ENCODE data around the gene ADARB2.

Gene ADARB2

DNA sequence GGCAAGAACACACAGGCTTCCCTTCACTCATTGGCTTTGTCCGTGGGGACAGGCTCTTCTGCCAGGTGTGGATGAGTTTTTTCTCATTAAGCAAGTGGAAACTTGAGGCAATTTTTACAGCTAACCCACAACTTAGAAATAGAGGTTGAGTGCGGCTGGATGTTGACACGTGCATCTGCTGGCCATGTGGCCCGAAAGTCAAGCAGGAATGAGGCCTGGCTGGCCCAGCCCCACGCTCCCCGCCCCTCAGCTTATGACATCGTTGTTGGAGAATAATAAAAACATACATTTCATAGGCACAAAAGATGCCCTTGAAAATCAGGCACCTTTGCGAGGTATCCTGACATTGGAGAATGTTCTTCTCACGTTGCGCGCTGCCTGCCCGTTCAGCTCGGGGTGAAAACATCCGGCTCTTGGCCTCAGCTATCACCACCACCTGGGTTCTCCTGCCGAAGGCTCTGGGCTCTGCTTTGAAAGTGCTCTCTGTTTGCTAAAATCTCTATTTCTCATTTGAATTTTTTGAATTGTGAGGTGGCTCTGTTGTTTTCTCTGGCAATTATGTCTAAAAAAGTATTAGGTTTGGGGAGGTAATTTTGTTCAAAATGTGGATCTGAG is 370.4 kb downstream of the ADARB2 start:
- Histone ChIP-seq H3K23ac (ENCODE audit: low read depth, low read length, poor library complexity) (no peak overlapping the region), H3K18ac (ENCODE audit: low read length) (no peak overlapping the region), H3K79me1 (ENCODE audit: low read depth, low read length) (no peaks in the 10 kb centered on the region), H2AFZ (ENCODE audit: low read length) (no peak overlapping the region), H3K9ac (ENCODE audit: low read depth, low read length, poor library complexity) (no peak overlapping the region), H4K91ac (ENCODE audit: low read depth, low read length, poor library complexity) (no peak overlapping the region), H3K27me3 (ENCODE audit: control insufficient read depth in 3 of 3, insufficient read depth in 3 of 3, low read depth in 1 of 3, low read length in 3 of 3) (no peaks in the 10 kb centered on the region), H2BK5ac (ENCODE audit: low read length) (no peak overlapping the region), H3K4ac (ENCODE audit: low read length) (no peak overlapping the region), H2BK12ac (ENCODE audit: low read length) (no peak overlapping the region), H2AK5ac (ENCODE audit: low read depth, low read length) (no peak overlapping the region), H3K4me1 (ENCODE audit: control insufficient read depth in 2 of 2, insufficient read depth in 1 of 2, low read depth in 1 of 2, low read length in 2 of 2) (peaks cover 0 to 4% of the 10 kb centered on the region in 2 donors), H3K9me3 (replicated peaks in 1 of 2; ENCODE audit: control insufficient read depth in 2 of 2, insufficient read depth in 1 of 2, low read depth in 1 of 2, low read length in 2 of 2) (no peaks in the 10 kb centered on the region), H3K36me3 (replicated peaks in 1 of 2; ENCODE audit: control insufficient read depth in 2 of 2, insufficient read depth in 2 of 2, low read length in 2 of 2) (no peaks in the 10 kb centered on the region), H3K27ac (replicated peaks; ENCODE audit: low read length) (no peak overlapping the region), H4K8ac (ENCODE audit: low read depth, low read length) (no peak overlapping the region), H3K4me2 (ENCODE audit: insufficient read depth, low read length, poor library complexity, severe bottlenecking) (no peak overlapping the region), H3K14ac (ENCODE audit: low read length) (no peak overlapping the region), H3K4me3 (ENCODE audit: low read length in 2 of 2) (no peak overlapping the region), H2BK15ac (ENCODE audit: low read length) (no peak overlapping the region), H2BK120ac (ENCODE audit: low read depth, low read length) (no peak overlapping the region)
- no peak for DNase-seq (ENCODE audit: low spot score)
- WGBS, 2 donors (ENCODE audit: extremely low coverage in 2 of 2, insufficient read length in 2 of 2, insufficient replicate concordance in 1 of 2) = no CpG with 5 or more reads among the region's 15 CpGs

DNA sequence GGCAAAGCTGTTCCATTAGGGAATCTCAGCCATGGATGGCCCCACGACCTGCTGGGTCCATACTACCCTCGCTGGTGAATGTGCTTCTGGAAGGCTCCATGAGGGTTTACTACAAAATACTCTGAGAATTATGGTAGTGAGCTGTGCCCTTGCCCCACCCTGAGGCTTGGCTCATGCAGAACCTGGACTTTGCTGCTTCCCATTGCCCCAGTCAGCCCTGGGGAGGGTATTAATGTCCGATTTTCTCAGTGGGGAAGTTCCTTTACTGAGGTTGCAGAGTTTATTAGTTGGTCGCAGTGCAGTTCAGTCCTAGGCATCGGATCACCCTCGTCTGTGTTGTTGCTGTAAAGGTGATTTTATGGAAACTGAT is 371.0 kb downstream of the ADARB2 start:
- Histone ChIP-seq H3K27me3 (ENCODE audit: control insufficient read depth in 3 of 3, insufficient read depth in 3 of 3, low read depth in 1 of 3, low read length in 3 of 3) (no peaks in the 10 kb centered on the region), H4K8ac (ENCODE audit: low read depth, low read length) (no peak overlapping the region), H3K23ac (ENCODE audit: low read depth, low read length, poor library complexity) (no peak overlapping the region), H3K36me3 (replicated peaks in 1 of 2; ENCODE audit: control insufficient read depth in 2 of 2, insufficient read depth in 2 of 2, low read length in 2 of 2) (no peaks in the 10 kb centered on the region), H2BK5ac (ENCODE audit: low read length) (no peak overlapping the region), H3K27ac (replicated peaks; ENCODE audit: low read length) (no peak overlapping the region), H3K4me2 (ENCODE audit: insufficient read depth, low read length, poor library complexity, severe bottlenecking) (no peak overlapping the region), H2AK5ac (ENCODE audit: low read depth, low read length) (no peak overlapping the region), H3K14ac (ENCODE audit: low read length) (no peak overlapping the region), H3K4me1 (ENCODE audit: control insufficient read depth in 2 of 2, insufficient read depth in 1 of 2, low read depth in 1 of 2, low read length in 2 of 2) (peaks cover 0 to 4% of the 10 kb centered on the region in 2 donors), H3K4ac (ENCODE audit: low read length) (no peak overlapping the region), H3K4me3 (ENCODE audit: low read length in 2 of 2) (no peak overlapping the region), H2AFZ (ENCODE audit: low read length) (no peak overlapping the region), H3K79me1 (ENCODE audit: low read depth, low read length) (no peaks in the 10 kb centered on the region), H3K18ac (ENCODE audit: low read length) (no peak overlapping the region), H3K9ac (ENCODE audit: low read depth, low read length, poor library complexity) (no peak overlapping the region), H2BK12ac (ENCODE audit: low read length) (no peak overlapping the region), H3K9me3 (replicated peaks in 1 of 2; ENCODE audit: control insufficient read depth in 2 of 2, insufficient read depth in 1 of 2, low read depth in 1 of 2, low read length in 2 of 2) (no peaks in the 10 kb centered on the region), H2BK15ac (ENCODE audit: low read length) (no peak overlapping the region), H4K91ac (ENCODE audit: low read depth, low read length, poor library complexity) (no peak overlapping the region), H2BK120ac (ENCODE audit: low read depth, low read length) (no peak overlapping the region)
- no peak for DNase-seq (ENCODE audit: low spot score)
- WGBS, 2 donors (ENCODE audit: extremely low coverage in 2 of 2, insufficient read length in 2 of 2, insufficient replicate concordance in 1 of 2) = no CpG with 5 or more reads among the region's 6 CpGs

DNA sequence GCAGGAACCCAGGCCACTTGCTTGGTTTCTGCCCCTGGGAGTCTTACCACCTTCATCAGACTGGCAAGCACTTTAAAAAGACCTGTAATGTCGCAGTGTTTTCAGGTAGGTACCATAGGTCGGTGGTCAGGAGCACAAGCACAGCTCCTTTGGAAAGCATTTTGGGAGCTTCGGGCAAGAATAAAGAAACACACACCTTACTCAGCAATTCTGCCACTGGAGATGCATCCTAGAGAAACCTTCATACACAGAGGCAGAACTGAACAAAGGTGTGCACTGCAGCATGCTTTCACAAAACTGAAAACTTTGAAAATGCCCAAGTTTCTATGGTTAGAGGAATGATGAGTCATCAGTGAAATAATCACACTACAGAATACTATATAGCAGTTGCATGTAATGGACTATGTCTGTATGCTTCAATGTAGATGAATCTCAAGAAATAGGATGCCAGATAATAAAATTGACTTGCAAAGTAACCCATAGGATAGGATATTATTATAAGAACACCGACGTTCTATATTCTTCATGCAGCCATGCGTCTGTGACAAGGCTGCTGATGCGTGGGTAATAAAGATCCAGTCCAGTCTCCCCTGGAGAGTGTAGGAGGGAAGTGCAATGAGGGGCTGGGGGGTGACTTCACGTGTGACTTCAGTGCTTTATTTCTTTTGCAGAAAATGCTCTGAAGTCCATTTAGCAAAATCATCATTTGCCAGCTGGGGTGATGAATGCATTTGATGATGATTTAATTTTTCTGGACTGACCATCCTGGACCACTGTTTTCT is 371.6 kb downstream of the ADARB2 start:
- Histone ChIP-seq H3K9me3 (replicated peaks in 1 of 2; ENCODE audit: control insufficient read depth in 2 of 2, insufficient read depth in 1 of 2, low read depth in 1 of 2, low read length in 2 of 2) (no peaks in the 10 kb centered on the region), H4K91ac (ENCODE audit: low read depth, low read length, poor library complexity) (no peak overlapping the region), H3K27ac (replicated peaks; ENCODE audit: low read length) (no peak overlapping the region), H2BK120ac (ENCODE audit: low read depth, low read length) (no peak overlapping the region), H3K27me3 (ENCODE audit: control insufficient read depth in 3 of 3, insufficient read depth in 3 of 3, low read depth in 1 of 3, low read length in 3 of 3) (no peaks in the 10 kb centered on the region), H3K9ac (ENCODE audit: low read depth, low read length, poor library complexity) (no peak overlapping the region), H2BK15ac (ENCODE audit: low read length) (no peak overlapping the region), H3K4ac (ENCODE audit: low read length) (no peak overlapping the region), H3K79me1 (ENCODE audit: low read depth, low read length) (no peaks in the 10 kb centered on the region), H3K4me1 (ENCODE audit: control insufficient read depth in 2 of 2, insufficient read depth in 1 of 2, low read depth in 1 of 2, low read length in 2 of 2) (peaks cover under 1 to 8% of the 10 kb centered on the region in 2 donors), H2AK5ac (ENCODE audit: low read depth, low read length) (no peak overlapping the region), H3K36me3 (replicated peaks in 1 of 2; ENCODE audit: control insufficient read depth in 2 of 2, insufficient read depth in 2 of 2, low read length in 2 of 2) (no peaks in the 10 kb centered on the region), H3K23ac (ENCODE audit: low read depth, low read length, poor library complexity) (no peak overlapping the region), H2BK12ac (ENCODE audit: low read length) (no peak overlapping the region), H2AFZ (ENCODE audit: low read length) (no peak overlapping the region), H3K14ac (ENCODE audit: low read length) (no peak overlapping the region), H2BK5ac (ENCODE audit: low read length) (no peak overlapping the region), H4K8ac (ENCODE audit: low read depth, low read length) (no peak overlapping the region), H3K4me3 (ENCODE audit: low read length in 2 of 2) (no peak overlapping the region), H3K4me2 (ENCODE audit: insufficient read depth, low read length, poor library complexity, severe bottlenecking) (no peak overlapping the region), H3K18ac (ENCODE audit: low read length) (no peak overlapping the region)
- no CpG with 5 or more reads among the region's 8 CpGs for WGBS, 2 donors (ENCODE audit: extremely low coverage in 2 of 2, insufficient read length in 2 of 2, insufficient replicate concordance in 1 of 2)
- no peak for DNase-seq (ENCODE audit: low spot score)

DNA sequence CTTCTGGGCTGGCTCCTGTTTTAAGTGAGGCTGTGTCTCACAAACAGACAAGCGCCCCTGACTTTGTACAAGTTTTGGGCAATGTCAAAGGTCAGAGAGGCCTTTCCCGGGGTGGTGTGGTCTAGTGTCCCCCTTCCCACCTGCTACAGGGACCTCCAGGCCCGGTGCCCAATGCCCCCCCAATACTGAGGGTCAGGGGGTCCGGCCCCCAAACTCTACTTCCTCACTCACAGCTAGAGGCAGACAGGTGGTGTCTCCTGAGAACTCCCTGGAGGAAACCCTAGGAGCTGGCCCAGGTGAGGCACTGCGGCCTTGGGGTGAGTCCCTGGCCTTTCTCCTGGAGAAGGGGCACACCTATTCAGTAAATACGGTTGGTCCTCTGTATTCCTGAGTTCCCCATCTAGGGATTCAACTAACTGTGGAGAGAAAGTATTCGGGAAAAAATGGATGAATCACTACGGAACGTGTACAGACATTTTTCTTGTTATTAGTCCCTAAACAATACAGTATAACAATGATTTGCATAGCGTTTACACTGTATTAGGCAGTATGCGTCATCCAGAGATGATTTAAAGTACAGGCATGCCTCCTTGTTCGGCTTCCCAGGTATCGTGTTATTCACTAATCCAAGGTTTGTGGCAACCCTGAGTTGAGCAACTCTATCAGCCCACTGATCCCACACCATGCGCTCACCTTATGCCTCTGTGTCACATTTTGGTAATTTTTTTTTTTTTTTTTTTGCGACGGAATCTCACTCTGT is 373.0 kb downstream of the ADARB2 start:
- no peak overlapping the region for H2BK120ac ChIP-seq (ENCODE audit: low read depth, low read length)
- H3K23ac ChIP-seq (ENCODE audit: low read depth, low read length, poor library complexity) = no peak overlapping the region
- H3K27ac ChIP-seq (replicated peaks; ENCODE audit: low read length) = no peak overlapping the region
- H2BK5ac ChIP-seq (ENCODE audit: low read length) = no peak overlapping the region
- no peak overlapping the region for H3K9ac ChIP-seq (ENCODE audit: low read depth, low read length, poor library complexity)
- peak overlapping the region; percentile 21 for H3K14ac ChIP-seq (ENCODE audit: low read length)
- H4K8ac ChIP-seq (ENCODE audit: low read depth, low read length) = no peak overlapping the region
- WGBS, 2 donors (ENCODE audit: extremely low coverage in 2 of 2, insufficient read length in 2 of 2, insufficient replicate concordance in 1 of 2) = no CpG with 5 or more reads among the region's 16 CpGs
- H4K91ac ChIP-seq (ENCODE audit: low read depth, low read length, poor library complexity) = no peak overlapping the region
- H3K4ac ChIP-seq (ENCODE audit: low read length) = no peak overlapping the region
- no peaks in the 10 kb centered on the region for H3K9me3 ChIP-seq (replicated peaks in 1 of 2; ENCODE audit: control insufficient read depth in 2 of 2, insufficient read depth in 1 of 2, low read depth in 1 of 2, low read length in 2 of 2)
- no peak overlapping the region for H3K4me2 ChIP-seq (ENCODE audit: insufficient read depth, low read length, poor library complexity, severe bottlenecking)
- H2BK12ac ChIP-seq (ENCODE audit: low read length) = no peak overlapping the region
- no peak overlapping the region for H3K18ac ChIP-seq (ENCODE audit: low read length)
- H3K4me1 ChIP-seq (ENCODE audit: control insufficient read depth in 2 of 2, insufficient read depth in 1 of 2, low read depth in 1 of 2, low read length in 2 of 2) = peaks cover 2 to 13% of the 10 kb centered on the region in 2 donors
- no peak overlapping the region for H3K4me3 ChIP-seq (ENCODE audit: low read length in 2 of 2)
- peak overlapping the region; percentile 60 for H2AK5ac ChIP-seq (ENCODE audit: low read depth, low read length)
- DNase-seq (ENCODE audit: low spot score) = no peak
- no peaks in the 10 kb centered on the region for H3K27me3 ChIP-seq (ENCODE audit: control insufficient read depth in 3 of 3, insufficient read depth in 3 of 3, low read depth in 1 of 3, low read length in 3 of 3)
- H2AFZ ChIP-seq (ENCODE audit: low read length) = no peak overlapping the region
- no peaks in the 10 kb centered on the region for H3K79me1 ChIP-seq (ENCODE audit: low read depth, low read length)
- H3K36me3 ChIP-seq (replicated peaks in 1 of 2; ENCODE audit: control insufficient read depth in 2 of 2, insufficient read depth in 2 of 2, low read length in 2 of 2) = no peaks in the 10 kb centered on the region
- no peak overlapping the region for H2BK15ac ChIP-seq (ENCODE audit: low read length)
